HG03342 (cell line): ENCODE measurements around the gene ITGB3.
A peak's percentile ranks its signal among the peaks of the same experiment; 100 is the strongest.
"Not testable (repeated sequence)": the region's sequence is repeated elsewhere in the genome, so short reads cannot be mapped to it uniquely, and the experiment has no call there.

Experiments used
- ATAC-seq: cut with Tn5 transposase; IDR thresholded peaks from one replicate; pipeline ENCODE4 v1.9.1; 2021; ENCODE audit warnings: mild to moderate bottlenecking, moderate library complexity; ENCODE audit not compliant: unreplicated experiment

ITGB3 gene

GRCh38 chr17:47222047-47222446 lies 31.6 kb upstream of the ITGB3 start:
- ATAC-seq: no peak

DNA sequence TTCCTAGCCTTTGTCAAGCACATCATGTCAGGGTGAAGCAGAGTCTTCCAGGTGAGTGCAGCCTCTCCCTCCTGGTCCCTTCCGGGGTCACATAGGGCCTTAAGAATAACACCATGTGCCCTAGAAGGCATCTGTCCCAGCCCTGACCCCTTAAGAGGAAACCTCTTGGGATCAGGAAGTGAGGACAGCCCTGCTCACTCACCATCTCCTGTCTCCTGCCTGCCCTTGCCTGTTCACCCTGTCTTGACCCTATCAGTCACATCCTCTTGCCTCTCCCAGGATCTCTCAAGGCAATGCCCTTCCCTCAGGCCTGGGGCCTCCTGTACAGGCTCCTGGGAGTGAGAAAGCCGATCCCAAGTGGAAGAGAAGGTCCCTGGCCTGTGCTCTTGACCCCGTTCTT lies 30.6 kb upstream of the ITGB3 start:
- no peak for ATAC-seq

DNA sequence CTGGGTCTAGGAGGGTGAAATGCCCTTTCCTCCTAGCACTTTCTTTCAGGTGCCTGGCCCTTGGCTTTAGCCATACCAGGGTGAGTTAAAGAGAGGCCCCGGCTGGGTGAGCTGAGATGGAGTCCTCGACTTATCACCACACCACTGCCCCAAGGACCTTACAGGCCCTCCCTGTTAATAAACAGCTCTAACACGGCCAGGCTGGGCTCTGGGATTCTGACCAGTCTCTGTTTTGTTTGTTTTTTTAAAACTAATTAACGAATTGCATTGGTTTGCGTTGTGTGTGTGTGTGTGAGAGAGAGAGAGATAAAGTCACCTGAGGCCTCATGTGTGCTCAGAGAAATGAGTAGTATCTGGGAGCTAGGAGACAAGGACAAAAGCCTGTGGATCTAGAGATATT lies 30.2 kb upstream of the ITGB3 start:
- no peak for ATAC-seq

DNA sequence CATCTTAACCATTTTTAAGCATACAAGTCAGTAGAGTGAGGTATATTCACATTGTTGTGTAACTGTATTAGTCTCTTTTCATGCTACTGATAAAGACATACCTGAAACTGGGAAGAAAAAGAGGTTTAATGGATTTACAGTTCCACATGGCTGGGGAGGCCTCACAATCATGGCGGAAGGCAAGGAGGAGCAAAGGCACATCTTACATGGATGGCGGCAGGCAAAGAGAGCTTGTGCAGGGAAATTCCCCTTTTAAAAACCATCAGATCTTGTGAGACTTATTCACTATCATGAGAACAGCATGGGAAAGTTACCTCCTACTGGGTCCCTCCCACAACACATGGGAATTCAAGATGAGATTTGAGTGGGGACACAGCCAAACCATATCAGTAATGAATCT lies 29.6 kb upstream of the ITGB3 start:
- not testable (repeated sequence) for ATAC-seq

GRCh38 chr17:47224966-47225365 lies 28.7 kb upstream of the ITGB3 start:
- no peak for ATAC-seq

DNA sequence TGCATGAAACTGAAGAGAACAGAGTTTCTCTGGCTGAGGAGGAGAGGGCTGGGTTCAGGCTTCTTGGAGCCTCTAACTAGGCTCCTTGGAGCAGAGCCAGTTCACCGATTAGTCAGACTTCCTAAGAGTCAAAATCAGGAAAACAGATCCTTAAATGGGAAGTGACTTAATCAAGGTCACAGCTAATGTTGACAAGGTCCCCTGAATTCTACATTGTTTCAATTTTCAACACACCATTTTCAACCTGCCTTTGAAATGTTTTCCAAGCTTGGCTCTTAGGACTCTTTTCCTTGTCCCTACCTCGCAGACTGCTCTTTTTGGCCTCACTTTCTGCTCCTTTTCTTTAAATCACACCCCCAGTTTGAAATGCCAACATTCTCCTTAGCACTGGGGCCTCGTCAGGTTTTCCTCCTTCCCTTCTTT lies 28.2 kb upstream of the ITGB3 start:
- ATAC-seq: no peak

GRCh38 chr17:47225911-47226688 lies 27.5 kb upstream of the ITGB3 start:
- no peak for ATAC-seq

DNA sequence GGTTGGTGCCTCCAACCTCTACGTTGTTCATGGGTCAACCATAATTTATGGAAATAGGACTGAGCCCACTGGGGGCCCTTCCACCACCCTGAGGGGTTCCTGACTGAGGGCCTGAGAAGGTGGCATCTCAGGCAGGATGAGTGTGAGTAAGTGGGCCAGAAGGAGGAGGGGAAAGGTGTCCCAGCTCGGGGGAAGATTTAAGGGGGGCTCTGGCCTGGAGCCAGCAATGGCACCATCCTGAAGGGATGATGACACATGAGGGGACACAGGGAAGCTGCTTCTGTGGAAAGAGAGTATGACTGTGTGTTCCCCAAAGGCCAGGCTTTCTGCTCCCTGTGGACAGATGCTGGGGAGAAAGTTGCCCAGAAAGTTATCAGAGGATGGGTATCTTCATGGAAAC lies 25.8 kb upstream of the ITGB3 start:
- no peak for ATAC-seq

DNA sequence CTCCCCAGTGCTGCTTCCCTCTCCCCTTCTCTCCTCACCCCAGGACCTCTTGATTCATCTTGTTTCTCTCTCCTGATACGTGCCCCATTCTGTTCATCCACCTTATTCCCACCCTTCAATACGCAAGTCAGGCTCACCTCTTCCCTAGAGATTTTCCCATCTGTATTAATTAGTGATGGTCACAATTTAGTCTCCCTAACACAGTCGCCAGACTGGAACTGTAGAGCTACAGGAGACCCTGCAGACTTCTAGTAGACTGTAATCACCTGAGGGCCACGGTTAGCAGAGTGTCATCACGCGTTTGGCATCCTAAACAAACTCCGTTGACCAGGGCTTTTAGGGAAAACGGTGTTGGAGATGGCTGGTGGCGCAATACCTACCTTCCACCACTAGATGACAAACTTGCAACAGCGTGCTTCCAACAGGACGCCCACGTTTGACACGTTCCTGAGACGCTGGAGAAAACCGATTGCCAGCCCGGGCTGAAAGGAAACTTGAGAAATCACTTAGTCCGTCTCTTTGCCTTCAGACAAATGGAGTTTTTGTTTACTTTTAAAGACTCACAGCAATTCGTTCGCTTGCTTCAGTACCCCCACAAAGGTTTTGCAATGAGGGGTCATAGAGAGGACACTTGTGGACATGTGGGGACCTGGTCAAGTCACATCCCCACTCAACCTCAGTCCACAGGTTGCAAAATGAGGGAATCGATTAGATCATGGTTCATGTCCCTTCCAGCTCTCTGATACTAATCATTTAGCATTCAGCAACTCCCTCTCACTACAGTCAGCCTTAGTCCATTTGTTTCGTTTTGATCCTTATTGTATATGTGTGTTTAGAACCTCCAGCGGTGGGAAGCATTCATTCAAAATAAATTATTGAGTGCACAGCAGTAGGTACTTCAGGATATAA lies 23.8 kb upstream of the ITGB3 start:
- ATAC-seq: peak; percentile 76

GRCh38 chr17:47230864-47231263 lies 22.8 kb upstream of the ITGB3 start:
- no peak for ATAC-seq

GRCh38 chr17:47231334-47231733 lies 22.3 kb upstream of the ITGB3 start:
- ATAC-seq: no peak

DNA sequence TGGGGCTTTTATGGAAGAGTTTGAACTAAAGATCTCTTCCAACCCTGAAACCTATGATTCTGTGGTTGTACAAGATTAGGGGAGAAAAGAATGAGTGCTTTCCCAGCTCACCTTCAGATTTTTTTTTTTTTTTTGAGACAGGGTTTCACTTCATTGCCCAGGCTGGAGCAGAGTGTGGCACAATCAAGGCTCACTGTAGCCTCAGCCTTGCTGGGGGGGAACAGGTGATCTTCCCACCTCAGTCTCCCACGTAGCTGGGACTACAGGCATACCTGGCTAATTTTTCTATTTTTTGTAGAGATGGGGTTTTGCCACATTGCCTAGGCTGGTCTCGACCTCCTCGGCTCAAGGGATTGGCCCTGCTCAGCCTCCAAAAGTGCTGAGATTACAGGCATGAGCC lies 21.8 kb upstream of the ITGB3 start:
- ATAC-seq: no peak

DNA sequence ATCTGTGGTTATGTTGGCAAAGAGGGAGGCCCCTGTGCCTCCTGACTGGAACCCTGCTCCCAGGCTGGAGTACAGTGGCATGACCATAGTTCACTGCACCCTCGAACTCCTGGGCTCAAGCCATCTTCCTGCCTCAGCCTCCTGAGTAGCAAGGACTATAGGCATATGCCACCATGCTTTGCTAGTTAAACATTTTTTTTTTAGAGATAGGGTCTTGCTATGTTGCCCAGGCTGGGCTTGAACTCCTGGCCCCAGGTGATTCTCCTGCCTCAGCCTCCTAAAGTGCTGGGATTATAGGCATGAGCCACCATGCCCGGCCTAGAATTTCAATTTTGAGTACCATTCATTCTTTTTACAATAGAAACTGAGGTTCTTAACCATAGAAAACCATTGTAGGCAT lies 21.2 kb upstream of the ITGB3 start:
- ATAC-seq: no peak

DNA sequence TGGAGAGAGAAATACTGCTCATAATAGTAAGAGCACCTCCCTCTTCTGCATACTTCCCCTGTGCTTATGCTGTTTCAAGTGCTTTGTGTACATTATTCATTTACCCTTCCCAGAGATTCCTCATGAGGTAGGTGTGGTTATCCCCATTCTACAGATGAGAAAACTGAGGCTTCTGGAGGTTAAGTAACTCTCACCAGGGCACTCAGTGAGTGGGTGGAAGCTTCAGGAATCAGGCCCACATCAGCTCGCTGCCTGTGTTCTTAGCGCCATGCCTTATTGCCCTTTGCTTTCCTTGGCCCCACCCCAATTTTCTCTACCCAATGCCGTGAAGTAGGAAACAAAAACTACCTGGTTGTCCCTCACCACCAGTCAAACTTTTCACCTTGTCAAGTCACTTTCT lies 18.1 kb upstream of the ITGB3 start:
- ATAC-seq: no peak

- no peak for ATAC-seq
Measured at GRCh38 chr17:47235923-47236322, 17.7 kb upstream of the ITGB3 start.

GRCh38 chr17:47237841-47238240 lies 15.8 kb upstream of the ITGB3 start:
- ATAC-seq: no peak

GRCh38 chr17:47238321-47239010 lies 15.2 kb upstream of the ITGB3 start:
- ATAC-seq: no peak

DNA sequence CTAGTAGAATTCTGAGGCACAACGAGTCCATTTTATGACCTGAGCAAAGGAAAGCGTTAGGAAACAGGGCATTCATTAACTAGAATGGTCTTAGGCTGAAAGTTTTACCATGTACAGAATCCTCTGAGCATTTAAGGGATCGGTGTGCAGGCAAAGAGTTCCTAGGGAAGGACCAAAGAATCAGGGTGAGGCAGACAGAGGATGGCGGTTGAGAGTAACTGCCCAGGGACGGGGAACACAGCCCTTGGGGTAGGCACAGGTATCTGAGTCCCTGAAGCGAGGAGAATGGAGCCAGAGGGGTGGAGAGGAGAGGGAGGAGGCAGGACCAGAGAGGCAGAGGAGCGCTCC lies 14.0 kb upstream of the ITGB3 start:
- no peak for ATAC-seq

DNA sequence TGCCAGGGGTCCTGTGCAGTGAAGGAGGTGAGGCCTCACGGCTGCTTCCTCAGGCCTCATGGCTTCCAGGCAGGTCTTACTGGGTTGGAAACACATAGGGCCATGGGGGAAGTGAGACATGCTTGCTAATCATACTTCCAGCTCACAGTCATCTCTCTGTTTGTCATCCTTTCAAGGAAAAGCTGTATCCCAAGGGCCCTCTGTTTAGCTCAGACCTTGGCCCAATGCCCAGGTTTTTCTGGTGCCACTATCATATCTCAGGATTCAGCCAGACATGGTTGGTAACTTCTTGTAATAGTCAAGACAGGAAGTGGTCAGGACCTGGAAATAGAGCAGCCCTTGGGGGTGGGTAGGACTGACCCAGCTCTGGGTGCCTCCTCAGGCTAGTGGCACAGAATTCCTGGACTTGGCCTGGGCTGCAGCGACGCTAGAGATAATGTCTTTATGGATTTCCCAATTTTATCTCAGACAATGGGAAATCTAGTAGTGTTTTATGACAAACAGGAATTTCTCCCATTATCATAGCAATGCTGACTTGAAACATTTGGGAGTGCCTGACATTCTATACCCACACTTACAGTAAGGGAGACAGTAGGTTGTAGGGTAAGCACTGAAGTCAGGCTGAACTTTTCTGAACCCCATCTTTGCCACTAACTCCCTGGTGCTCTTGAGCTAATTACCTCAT lies 13.5 kb upstream of the ITGB3 start:
- no peak for ATAC-seq

- ATAC-seq: no peak
Measured at GRCh38 chr17:47240806-47241205, 12.8 kb upstream of the ITGB3 start.

DNA sequence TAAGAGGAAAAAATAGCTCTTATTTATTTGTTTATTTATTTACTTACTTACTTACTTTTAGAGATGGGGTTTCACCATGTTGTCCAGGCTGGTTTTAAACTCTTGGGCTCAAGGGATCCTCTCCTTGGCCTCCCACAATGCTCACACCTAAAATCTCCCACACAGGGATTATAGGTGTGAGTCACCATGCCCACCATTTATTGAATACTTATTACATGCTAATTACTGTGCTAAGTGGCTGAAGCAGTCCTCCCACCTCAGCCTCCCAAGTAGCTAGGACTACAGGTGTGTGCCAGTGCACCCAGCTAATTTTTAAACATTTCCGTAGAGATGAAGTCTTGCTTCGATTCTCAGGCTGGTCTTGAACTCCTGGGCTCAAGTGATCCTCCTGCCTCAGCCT lies 11.0 kb upstream of the ITGB3 start:
- ATAC-seq: no peak
